ENCODE measurements around the gene COL27A1.

The COL27A1 gene

GRCh38 chr9:114231719-114232449 lies 76.5 kb downstream of the COL27A1 start:
- Histone ChIP-seq H3K9me3 (ENCODE audit: control insufficient read depth, low read length) (no peaks in the 10 kb centered on the region), H3K4me2 (ENCODE audit: low read length) (no peak overlapping the region), H3K27me3 (ENCODE audit: control insufficient read depth, insufficient read depth, low read length) (no peaks in the 10 kb centered on the region), H2AFZ (no peak overlapping the region), H3K4me1 (no peaks in the 10 kb centered on the region), H3K27ac (no peak overlapping the region), H3K9ac (no peak overlapping the region), H3K36me3 (ENCODE audit: control insufficient read depth, insufficient read depth, low read length) (no peaks in the 10 kb centered on the region), H3K4me3 (ENCODE audit: low read depth, low read length) (no peak overlapping the region), H3K79me2 (no peaks in the 10 kb centered on the region)
- TF ChIP-seq CTCF (IDR thresholded peaks at IDR 0.05) = no peak

- Histone ChIP-seq H3K4me3 (ENCODE audit: low read depth, low read length) (no peak overlapping the region), H3K4me1 (no peaks in the 10 kb centered on the region), H3K27me3 (ENCODE audit: control insufficient read depth, insufficient read depth, low read length) (no peaks in the 10 kb centered on the region), H3K4me2 (ENCODE audit: low read length) (no peak overlapping the region), H2AFZ (no peak overlapping the region), H3K9me3 (ENCODE audit: control insufficient read depth, low read length) (no peaks in the 10 kb centered on the region), H3K79me2 (no peaks in the 10 kb centered on the region), H3K9ac (no peak overlapping the region), H3K36me3 (ENCODE audit: control insufficient read depth, insufficient read depth, low read length) (no peaks in the 10 kb centered on the region), H3K27ac (no peak overlapping the region)
- no peak for TF ChIP-seq CTCF (IDR thresholded peaks at IDR 0.05)
These were observed 78.3 kb downstream of the COL27A1 start for GRCh38 chr9:114233491-114234185.

GRCh38 chr9:114235033-114235661 lies 79.8 kb downstream of the COL27A1 start:
- Histone ChIP-seq H2AFZ (no peak overlapping the region), H3K9ac (no peak overlapping the region), H3K9me3 (ENCODE audit: control insufficient read depth, low read length) (no peaks in the 10 kb centered on the region), H3K27ac (no peak overlapping the region), H3K4me1 (no peaks in the 10 kb centered on the region), H3K27me3 (ENCODE audit: control insufficient read depth, insufficient read depth, low read length) (no peaks in the 10 kb centered on the region), H3K79me2 (no peaks in the 10 kb centered on the region), H3K4me2 (ENCODE audit: low read length) (no peak overlapping the region), H3K4me3 (ENCODE audit: low read depth, low read length) (no peak overlapping the region), H3K36me3 (ENCODE audit: control insufficient read depth, insufficient read depth, low read length) (no peaks in the 10 kb centered on the region)
- TF ChIP-seq CTCF (IDR thresholded peaks at IDR 0.05) = no peak

GRCh38 chr9:114236391-114237138 lies 81.2 kb downstream of the COL27A1 start:
- Histone ChIP-seq H2AFZ (no peak overlapping the region), H3K4me2 (ENCODE audit: low read length) (no peak overlapping the region), H3K9me3 (ENCODE audit: control insufficient read depth, low read length) (no peaks in the 10 kb centered on the region), H3K4me3 (ENCODE audit: low read depth, low read length) (no peak overlapping the region), H3K27ac (no peak overlapping the region), H3K9ac (no peak overlapping the region), H3K36me3 (ENCODE audit: control insufficient read depth, insufficient read depth, low read length) (no peaks in the 10 kb centered on the region), H3K4me1 (no peaks in the 10 kb centered on the region), H3K27me3 (ENCODE audit: control insufficient read depth, insufficient read depth, low read length) (no peaks in the 10 kb centered on the region), H3K79me2 (no peaks in the 10 kb centered on the region)
- no peak for TF ChIP-seq CTCF (IDR thresholded peaks at IDR 0.05)

All from parathyroid adenoma (tissue), 2 donors.